Astrocyte (in vitro differentiated cells and primary cell): ENCODE results near the gene MAMLD1. TPM values are rescaled to one million over a fixed set of nuclear protein-coding genes. Genes with fewer than 3 reads are reported as not detected.

Experiments
- DNase-seq: peaks from one replicate; pipeline ENCODE4 v3.0.0-alpha.2; 2010; ENCODE audit warnings: low read depth
- FAIRE-seq: peaks from 2 replicates; lab custom pipeline; 2011; peaks lifted over from hg19 to GRCh38; lab: Jason Lieb, UNC
- H2AFZ ChIP-seq: 2 replicates; pipeline ENCODE4 v1.6.0; 2012; ENCODE audit warnings: low read depth, low read length, inconsistent platforms
- H3K27ac ChIP-seq: 2 replicates; pipeline ENCODE4 v1.5.1; 2011; ENCODE audit warnings: low read depth, low read length, inconsistent platforms
- H3K27me3 ChIP-seq: 2 replicates; pipeline ENCODE4 v1.6.0; 2011; ENCODE audit warnings: low read length, inconsistent platforms; ENCODE audit not compliant: insufficient read depth
- H3K36me3 ChIP-seq: 2 replicates; pipeline ENCODE4 v1.5.1; 2011; ENCODE audit warnings: low read length, inconsistent platforms; ENCODE audit not compliant: insufficient read depth
- H3K4me1 ChIP-seq: 2 replicates; pipeline ENCODE4 v1.5.1; 2011; ENCODE audit warnings: low read length, inconsistent platforms; ENCODE audit not compliant: insufficient read depth
- H3K4me2 ChIP-seq: 2 replicates; pipeline ENCODE4 v1.6.0; 2012; ENCODE audit warnings: low read length, inconsistent platforms
- H3K4me3 ChIP-seq: 2 replicates; pipeline ENCODE4 v1.5.1; 2011; ENCODE audit warnings: low read depth, mild to moderate bottlenecking, low read length, inconsistent platforms; ENCODE audit not compliant: insufficient read depth
- H3K79me2 ChIP-seq: 2 replicates; pipeline ENCODE4 v1.6.0; 2012; ENCODE audit warnings: mild to moderate bottlenecking, low read length, inconsistent platforms; ENCODE audit not compliant: insufficient read depth
- H3K9ac ChIP-seq: 2 replicates; pipeline ENCODE4 v1.6.0; 2012; ENCODE audit warnings: mild to moderate bottlenecking, low read length, inconsistent platforms
- H3K9me3 ChIP-seq: 2 replicates; pipeline ENCODE4 v1.5.1; 2012; ENCODE audit warnings: low read depth, mild to moderate bottlenecking, low read length, inconsistent platforms; ENCODE audit not compliant: insufficient read depth
- H4K20me1 ChIP-seq: 2 replicates; pipeline ENCODE4 v1.6.0; 2012; ENCODE audit warnings: low read length, inconsistent platforms; ENCODE audit not compliant: insufficient read depth
- H3K27ac Mint-ChIP-seq: one replicate; pipeline ENCODE4 v1.8.0; 2021; ENCODE audit warnings: mild to moderate bottlenecking, mixed read lengths; ENCODE audit not compliant: unreplicated experiment
- H3K27me3 Mint-ChIP-seq: one replicate; pipeline ENCODE4 v1.8.0; 2021; ENCODE audit warnings: low read depth, mixed read lengths; ENCODE audit not compliant: unreplicated experiment
- H3K36me3 Mint-ChIP-seq: one replicate; pipeline ENCODE4 v1.8.0; 2021; ENCODE audit warnings: low read depth, mixed read lengths; ENCODE audit not compliant: unreplicated experiment
- H3K4me1 Mint-ChIP-seq: one replicate; pipeline ENCODE4 v1.8.0; 2021; ENCODE audit warnings: low read depth, mixed read lengths; ENCODE audit not compliant: unreplicated experiment
- H3K4me3 Mint-ChIP-seq: one replicate; pipeline ENCODE4 v1.8.0; 2021; ENCODE audit warnings: mild to moderate bottlenecking, moderate library complexity, mixed read lengths; ENCODE audit not compliant: unreplicated experiment
- H3K9me3 Mint-ChIP-seq: one replicate; pipeline ENCODE4 v1.8.0; 2021; ENCODE audit warnings: mild to moderate bottlenecking, mixed read lengths; ENCODE audit not compliant: unreplicated experiment
- CTCF ChIP-seq: IDR thresholded peaks from 2 replicates; pipeline ENCODE4 v1.5.1; 2011; ENCODE audit warnings: low read depth, mild to moderate bottlenecking, inconsistent platforms, low read length, moderate library complexity; ENCODE audit not compliant: insufficient read depth
- EZH2 ChIP-seq: IDR thresholded peaks from 2 replicates; pipeline ENCODE4 v1.6.1; 2012; ENCODE audit warnings: mild to moderate bottlenecking, low read length, inconsistent platforms; ENCODE audit not compliant: insufficient read depth
- total RNA-seq: library from RNA; stranded (reverse); gene quantifications from 2 replicates; pipeline ENCODE4 v1.2.1, GENCODE V29; 2021

The MAMLD1 gene
- total RNA-seq, 1 donor from 2014 or later: 6.6 TPM

GRCh38 chrX:150502091-150502490 is 139.0 kb downstream of the MAMLD1 start:
- DNase-seq (no peak), FAIRE-seq (no peak)
- H3K27me3 ChIP-seq: no peaks in the 10 kb centered on the region
- no peaks in the 10 kb centered on the region for H3K9me3 Mint-ChIP-seq
- no peaks in the 10 kb centered on the region for H3K36me3 Mint-ChIP-seq
- H3K27me3 Mint-ChIP-seq: no peaks in the 10 kb centered on the region
- no peak for TF ChIP-seq EZH2
- TF ChIP-seq CTCF: no peak
- H2AFZ ChIP-seq: no peak overlapping the region
- no peak overlapping the region for H3K27ac Mint-ChIP-seq
- no peak overlapping the region for H3K4me3 ChIP-seq
- no peak overlapping the region for H3K4me2 ChIP-seq
- peaks cover 19% of the 10 kb centered on the region for H3K4me1 ChIP-seq
- H3K4me3 Mint-ChIP-seq: no peak overlapping the region
- H3K9me3 ChIP-seq: no peaks in the 10 kb centered on the region
- H3K79me2 ChIP-seq: no peaks in the 10 kb centered on the region
- H3K9ac ChIP-seq: no peak overlapping the region
- H4K20me1 ChIP-seq: no peaks in the 10 kb centered on the region
- H3K36me3 ChIP-seq: no peaks in the 10 kb centered on the region
- peaks cover 6% of the 10 kb centered on the region for H3K4me1 Mint-ChIP-seq
- no peak overlapping the region for H3K27ac ChIP-seq

- peaks cover 29% of the 10 kb centered on the region for H3K4me1 ChIP-seq
- no peak overlapping the region for H3K9ac ChIP-seq
- DNase-seq (no peak), FAIRE-seq (no peak)
- no peaks in the 10 kb centered on the region for H3K79me2 ChIP-seq
- H3K4me3 Mint-ChIP-seq: no peak overlapping the region
- no peak overlapping the region for H3K27ac ChIP-seq
- H4K20me1 ChIP-seq: no peaks in the 10 kb centered on the region
- H3K36me3 ChIP-seq: no peaks in the 10 kb centered on the region
- no peak overlapping the region for H3K4me3 ChIP-seq
- peaks cover 6% of the 10 kb centered on the region for H3K4me1 Mint-ChIP-seq
- no peak overlapping the region for H3K4me2 ChIP-seq
- H3K9me3 ChIP-seq: no peaks in the 10 kb centered on the region
- TF ChIP-seq CTCF (no peak), EZH2 (no peak)
- H3K9me3 Mint-ChIP-seq: no peaks in the 10 kb centered on the region
- no peaks in the 10 kb centered on the region for H3K27me3 Mint-ChIP-seq
- H2AFZ ChIP-seq: no peak overlapping the region
- no peaks in the 10 kb centered on the region for H3K36me3 Mint-ChIP-seq
- H3K27ac Mint-ChIP-seq: no peak overlapping the region
- H3K27me3 ChIP-seq: no peaks in the 10 kb centered on the region
Observed at GRCh38 chrX:150502979-150503897, 140.1 kb downstream of the MAMLD1 start.

DNA sequence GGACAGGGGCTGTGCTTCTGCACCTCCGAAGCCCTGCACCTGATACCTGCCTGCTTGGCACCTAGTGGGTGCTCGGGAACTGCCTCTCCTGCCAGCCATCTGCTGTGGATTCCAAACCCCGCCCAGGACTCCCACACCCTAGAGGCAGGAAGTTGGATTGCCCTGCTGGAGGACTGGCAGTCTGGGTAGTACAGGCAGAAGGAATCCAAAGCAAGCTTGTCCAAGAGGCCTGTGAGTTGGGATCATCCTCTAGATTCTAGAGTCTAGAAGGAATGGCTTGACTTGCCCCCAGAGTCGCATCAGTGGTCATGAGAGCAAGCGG is 140.7 kb downstream of the MAMLD1 start:
- H3K79me2 ChIP-seq: no peaks in the 10 kb centered on the region
- Mint-ChIP-seq H3K36me3 (no peaks in the 10 kb centered on the region), H3K27me3 (no peaks in the 10 kb centered on the region), H3K9me3 (no peaks in the 10 kb centered on the region), H3K4me3 (no peak overlapping the region), H3K4me1 (peaks cover 6% of the 10 kb centered on the region), H3K27ac (no peak overlapping the region)
- H3K9me3 ChIP-seq: no peaks in the 10 kb centered on the region
- H3K4me3 ChIP-seq: no peak overlapping the region
- H3K4me2 ChIP-seq: no peak overlapping the region
- H3K27ac ChIP-seq: no peak overlapping the region
- H2AFZ ChIP-seq: no peak overlapping the region
- DNase-seq: no peak
- H3K36me3 ChIP-seq: no peaks in the 10 kb centered on the region
- H4K20me1 ChIP-seq: no peaks in the 10 kb centered on the region
- TF ChIP-seq CTCF (no peak), EZH2 (no peak)
- no peak overlapping the region for H3K9ac ChIP-seq
- H3K4me1 ChIP-seq: peaks cover 31% of the 10 kb centered on the region
- no peaks in the 10 kb centered on the region for H3K27me3 ChIP-seq
- no peak for FAIRE-seq
